K562 (cell line): ENCODE results near the gene HDAC1. TPM values are rescaled to one million over a fixed set of nuclear protein-coding genes. Genes with fewer than 3 reads are reported as not detected.

Source experiments
- ARID1B ChIP-seq: fragments of 450-650 bp; IDR thresholded peaks from 2 replicates; pipeline ENCODE4 v1.6.1; 2016; ENCODE audit warnings: antibody characterized with exemption, mild to moderate bottlenecking, inconsistent platforms
- BHLHE40 ChIP-seq: IDR thresholded peaks from 2 replicates; pipeline ENCODE4 v1.6.1; 2011; ENCODE audit warnings: low read length, improper control_type of control experiment
- CBFA2T2 ChIP-seq: fragments of 450-650 bp; conservative IDR thresholded peaks from 2 replicates; pipeline ENCODE4 v1.6.1; 2017; ENCODE audit warnings: mild to moderate bottlenecking
- CBFA2T3 ChIP-seq: fragments of 450-650 bp; IDR thresholded peaks from 2 replicates; pipeline ENCODE4 v1.6.1; 2017
- CSDE1 ChIP-seq, 2 experiments: fragments of 450-650 bp; IDR thresholded peaks; 2 replicates each; pipeline ENCODE4 v1.6.1; 2016; ENCODE audit warnings: mild to moderate bottlenecking in 1 of 2
- CTBP1 ChIP-seq: fragments of 450-650 bp; IDR thresholded peaks from 2 replicates; pipeline ENCODE4 v1.6.1; 2016; ENCODE audit warnings: borderline replicate concordance
- DACH1 ChIP-seq: fragments of 450-650 bp; IDR thresholded peaks from 2 replicates; pipeline ENCODE4 v1.6.1; 2018; ENCODE audit not compliant: partially characterized antibody
- DPF2 ChIP-seq: fragments of 450-650 bp; IDR thresholded peaks from 2 replicates; pipeline ENCODE4 v1.6.1; 2016
- E2F6 ChIP-seq, 2 experiments: IDR thresholded peaks; 2 replicates each; pipeline ENCODE4 v1.6.1; 2011; ENCODE audit warnings: borderline replicate concordance in 1 of 2, control low read depth in 1 of 2, low read depth in 1 of 2, low read length in 1 of 2, mild to moderate bottlenecking in 1 of 2, mixed read lengths in 1 of 2, moderate library complexity in 1 of 2; ENCODE audit not compliant: insufficient read depth in 1 of 2, insufficient read length in 1 of 2, poor library complexity in 1 of 2, severe bottlenecking in 1 of 2; ENCODE audit errors: extremely low read depth in 1 of 2
- EGR1 ChIP-seq: fragments of 450-650 bp; conservative IDR thresholded peaks from 2 replicates; pipeline ENCODE4 v1.6.1; 2017; ENCODE audit warnings: mild to moderate bottlenecking
- FOSL1 ChIP-seq: fragments of 200-800 bp; sonication (Bioruptor generic); conservative IDR thresholded peaks from 2 replicates; pipeline ENCODE4 v1.6.1; 2016; ENCODE audit warnings: missing genetic modification characterization, missing compliant biosample characterization
- GATAD2B ChIP-seq: fragments of 450-650 bp; IDR thresholded peaks from 2 replicates; pipeline ENCODE4 v1.6.1; 2017; ENCODE audit warnings: mild to moderate bottlenecking, borderline replicate concordance
- HDAC2 ChIP-seq: fragments of 450-650 bp; IDR thresholded peaks from 2 replicates; pipeline ENCODE4 v1.6.1; 2016; ENCODE audit warnings: mild to moderate bottlenecking
- KDM1A ChIP-seq, 2 experiments: fragments of 450-650 bp; IDR thresholded peaks; 2 replicates each; pipeline ENCODE4 v1.6.1; 2016; ENCODE audit warnings: mild to moderate bottlenecking in 2 of 2
- LARP7 ChIP-seq: fragments of 450-650 bp; IDR thresholded peaks from 2 replicates; pipeline ENCODE4 v1.6.1; 2016
- MTA2 ChIP-seq: fragments of 450-650 bp; IDR thresholded peaks from 2 replicates; pipeline ENCODE4 v1.6.1; 2016; ENCODE audit warnings: low read depth
- NEUROD1 ChIP-seq: fragments of 150-350 bp; IDR thresholded peaks from 2 replicates; pipeline ENCODE4 v1.6.1; 2014; ENCODE audit warnings: borderline replicate concordance, low read length, low read depth; ENCODE audit not compliant: partially characterized antibody
- POLR2AphosphoS5 ChIP-seq: IDR thresholded peaks from 2 replicates; pipeline ENCODE4 v1.6.1; 2011; ENCODE audit warnings: mild to moderate bottlenecking, low read depth, low read length, moderate library complexity; ENCODE audit not compliant: control insufficient read depth, insufficient read depth
- RBFOX2 ChIP-seq: fragments of 200-400 bp; formaldehyde crosslinking; IDR thresholded peaks from 2 replicates; pipeline ENCODE4 v1.6.1; 2017; ENCODE audit warnings: low read depth, mild to moderate bottlenecking, low read length, moderate library complexity
- SRSF7 ChIP-seq: fragments of 200-400 bp; formaldehyde crosslinking; optimal IDR thresholded peaks from 2 replicates; pipeline ENCODE3; 2017; ENCODE audit warnings: mild to moderate bottlenecking, low read depth, low read length
- TAF15 ChIP-seq: fragments of 200-400 bp; formaldehyde crosslinking; IDR thresholded peaks from 2 replicates; pipeline ENCODE4 v1.6.1; 2017; ENCODE audit warnings: mild to moderate bottlenecking, low read depth, low read length, moderate library complexity
- TAF7 ChIP-seq: fragments of 450-650 bp; IDR thresholded peaks from 2 replicates; pipeline ENCODE4 v1.6.1; 2016; ENCODE audit warnings: missing genetic modification characterization, missing compliant biosample characterization
- TRIM24 ChIP-seq, 2 experiments: fragments of 450-650 bp; IDR thresholded peaks; 2 replicates each; pipeline ENCODE4 v1.6.1; 2016
- VEZF1 ChIP-seq: fragments of 200-800 bp; sonication (Bioruptor generic); IDR thresholded peaks from 2 replicates; pipeline ENCODE4 v1.6.1; 2017; ENCODE audit warnings: missing genetic modification characterization, missing compliant biosample characterization
- ZNF316 ChIP-seq: fragments of 450-650 bp; IDR thresholded peaks from 2 replicates; pipeline ENCODE4 v1.6.1; 2016
- ZNF589 ChIP-seq: fragments of 200-800 bp; sonication (Bioruptor generic); IDR thresholded peaks from 2 replicates; pipeline ENCODE4 v1.6.1; 2016; ENCODE audit warnings: low read depth, missing genetic modification characterization, missing compliant biosample characterization
- ZNF778 ChIP-seq: fragments of 450-650 bp; formaldehyde crosslinking; IDR thresholded peaks from 2 replicates; pipeline ENCODE4 v1.4.0; 2020; ENCODE audit warnings: mild to moderate bottlenecking, moderate library complexity
- polyA plus RNA-seq, 8 experiments: library from polyadenylated mRNA; depleted of rRNA in 4 of 8; stranded (reverse) in 5 of 8; unstranded in 3 of 8; fragments of >200 nt; fragmentation: Nextera tagmentation in 2 of 8; fragmentation: Illumina TruSeq in 1 of 8; extraction: Ambion mirVana in 2 of 8; extraction: Trizol in 1 of 8; gene quantifications; 2 replicates each; pipeline versions ENCODE4 v1.2.1 to v1.2.3, GENCODE V29; 2011 to 2014; ENCODE audit warnings: inconsistent platforms in 1 of 8, missing spikeins in 1 of 8
- total RNA-seq, 7 experiments: library from RNA; depleted of rRNA in 6 of 7; stranded (reverse); fragments of >200 nt in 6 of 7; fragmentation: Illumina TruSeq in 2 of 7; extraction: Trizol in 2 of 7; gene quantifications; 2 replicates each; pipeline versions ENCODE4 v1.2.1 to v1.2.3, GENCODE V29; 2011 to 2021; ENCODE audit warnings: low replicate concordance in 1 of 7
- TF ChIP-seq, protein P1 (sequence below): fragments of 450-650 bp; IDR thresholded peaks from 2 replicates; pipeline ENCODE4 v1.7.0; 2016; ENCODE audit warnings: borderline replicate concordance
- TF ChIP-seq, protein P2 (sequence below): fragments of 250-450 bp; sonication (Bioruptor Pico); IDR thresholded peaks from 2 replicates; pipeline ENCODE4 v1.9.0; 2021; ENCODE audit warnings: mild to moderate bottlenecking

The HDAC1 gene
- total and polyA plus RNA-seq, 9 of the 15 experiments (the other 6 are each of a cell fraction or from before 2014, with no cell fraction given), result 169 to 384 (median 193) TPM

GRCh38 chr1:32307324-32307723 is 15.4 kb downstream of the HDAC1 start (continued):
- TF ChIP-seq CBFA2T3 (peak; percentile 86), DPF2 (peak; percentile 97), RBFOX2 (no peak), SRSF7 (no peak), ZNF589 (CRISPR knock-in tag) (no peak), CSDE1 (IDR thresholded peaks at IDR 0.05) (no peak), BHLHE40 (no peak), ZNF316 (no peak), TRIM24 (IDR thresholded peaks at IDR 0.05) (0 out of 4 replicates have a peak, but pooled peaks of 1 of the 2 experiments have one; percentile 15), NEUROD1 (peak; percentile 77), TAF7 (tag) (no peak), MTA2 (peak; percentile 64), E2F6 (IDR thresholded peaks at IDR 0.05; ENCODE audit: borderline replicate concordance in 1 of 2, extremely low read depth in 1 of 2, insufficient read depth in 1 of 2, insufficient read length in 1 of 2, low read depth in 1 of 2, low read length in 1 of 2, poor library complexity in 1 of 2, severe bottlenecking in 1 of 2) (no peak), GATAD2B (peak; percentile 51; the same call in 1 of the 2 replicates), VEZF1 (CRISPR knock-in tag) (no peak), POLR2AphosphoS5 (peak; percentile 55; the same call in 1 of the 2 replicates), ARID1B (peak; percentile 95), FOSL1 (tag) (peak; percentile 99), HDAC2 (0 out of 2 replicates have a peak, but pooled peaks have one; percentile 35), TAF15 (no peak), KDM1A (IDR thresholded peaks at IDR 0.05) (0 out of 4 replicates have a peak, but pooled peaks of 1 of the 2 experiments have one; percentile 14), CTBP1 (peak; percentile 35; the same call in 1 of the 2 replicates), EGR1 (peak; percentile 60; the same call in 1 of the 2 replicates), CBFA2T2 (peak; percentile 62), DACH1 (peak; percentile 66), ZNF778 (no peak), LARP7 (no peak)
- TF ChIP-seq, protein P1, sequence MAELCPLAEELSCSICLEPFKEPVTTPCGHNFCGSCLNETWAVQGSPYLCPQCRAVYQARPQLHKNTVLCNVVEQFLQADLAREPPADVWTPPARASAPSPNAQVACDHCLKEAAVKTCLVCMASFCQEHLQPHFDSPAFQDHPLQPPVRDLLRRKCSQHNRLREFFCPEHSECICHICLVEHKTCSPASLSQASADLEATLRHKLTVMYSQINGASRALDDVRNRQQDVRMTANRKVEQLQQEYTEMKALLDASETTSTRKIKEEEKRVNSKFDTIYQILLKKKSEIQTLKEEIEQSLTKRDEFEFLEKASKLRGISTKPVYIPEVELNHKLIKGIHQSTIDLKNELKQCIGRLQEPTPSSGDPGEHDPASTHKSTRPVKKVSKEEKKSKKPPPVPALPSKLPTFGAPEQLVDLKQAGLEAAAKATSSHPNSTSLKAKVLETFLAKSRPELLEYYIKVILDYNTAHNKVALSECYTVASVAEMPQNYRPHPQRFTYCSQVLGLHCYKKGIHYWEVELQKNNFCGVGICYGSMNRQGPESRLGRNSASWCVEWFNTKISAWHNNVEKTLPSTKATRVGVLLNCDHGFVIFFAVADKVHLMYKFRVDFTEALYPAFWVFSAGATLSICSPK, result no peak
- TF ChIP-seq, protein P2, sequence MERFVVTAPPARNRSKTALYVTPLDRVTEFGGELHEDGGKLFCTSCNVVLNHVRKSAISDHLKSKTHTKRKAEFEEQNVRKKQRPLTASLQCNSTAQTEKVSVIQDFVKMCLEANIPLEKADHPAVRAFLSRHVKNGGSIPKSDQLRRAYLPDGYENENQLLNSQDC (CRISPR knock-in tag), result no peak
